GM21381 (cell line): ENCODE data around the gene TMEM11.

Experiments
- ATAC-seq: cut with Tn5 transposase; IDR thresholded peaks from one replicate; pipeline ENCODE4 v1.9.1; 2021; ENCODE audit warnings: mild to moderate bottlenecking, moderate library complexity; ENCODE audit not compliant: unreplicated experiment

TMEM11 gene

GRCh38 chr17:21164216-21164615 is 49.7 kb downstream of the TMEM11 start:
- no peak for ATAC-seq

DNA sequence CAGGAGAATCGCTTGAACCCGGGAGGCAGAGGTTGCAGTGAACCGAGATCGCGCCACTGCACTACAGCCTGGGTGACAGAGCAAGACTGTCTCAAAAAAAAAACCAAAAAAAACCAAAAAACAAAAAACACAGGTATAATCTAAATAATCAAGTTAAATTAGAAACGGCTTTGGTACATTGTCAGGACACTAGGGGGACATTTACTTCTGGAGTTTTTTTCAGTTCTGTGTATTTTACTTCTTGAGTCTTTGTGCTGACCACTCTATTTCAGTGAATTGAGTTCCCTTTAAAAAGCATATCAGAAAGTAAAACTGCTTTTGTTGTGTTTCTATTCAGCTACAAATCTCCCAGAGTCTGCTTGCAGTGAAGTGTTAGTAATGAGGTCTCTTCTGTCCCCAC is 50.9 kb downstream of the TMEM11 start:
- ATAC-seq: no peak

GRCh38 chr17:21162394-21162775 is 51.6 kb downstream of the TMEM11 start:
- no peak for ATAC-seq

GRCh38 chr17:21161498-21162393 is 52.2 kb downstream of the TMEM11 start:
- no peak for ATAC-seq

GRCh38 chr17:21160401-21160800 is 53.6 kb downstream of the TMEM11 start:
- ATAC-seq: no peak

DNA sequence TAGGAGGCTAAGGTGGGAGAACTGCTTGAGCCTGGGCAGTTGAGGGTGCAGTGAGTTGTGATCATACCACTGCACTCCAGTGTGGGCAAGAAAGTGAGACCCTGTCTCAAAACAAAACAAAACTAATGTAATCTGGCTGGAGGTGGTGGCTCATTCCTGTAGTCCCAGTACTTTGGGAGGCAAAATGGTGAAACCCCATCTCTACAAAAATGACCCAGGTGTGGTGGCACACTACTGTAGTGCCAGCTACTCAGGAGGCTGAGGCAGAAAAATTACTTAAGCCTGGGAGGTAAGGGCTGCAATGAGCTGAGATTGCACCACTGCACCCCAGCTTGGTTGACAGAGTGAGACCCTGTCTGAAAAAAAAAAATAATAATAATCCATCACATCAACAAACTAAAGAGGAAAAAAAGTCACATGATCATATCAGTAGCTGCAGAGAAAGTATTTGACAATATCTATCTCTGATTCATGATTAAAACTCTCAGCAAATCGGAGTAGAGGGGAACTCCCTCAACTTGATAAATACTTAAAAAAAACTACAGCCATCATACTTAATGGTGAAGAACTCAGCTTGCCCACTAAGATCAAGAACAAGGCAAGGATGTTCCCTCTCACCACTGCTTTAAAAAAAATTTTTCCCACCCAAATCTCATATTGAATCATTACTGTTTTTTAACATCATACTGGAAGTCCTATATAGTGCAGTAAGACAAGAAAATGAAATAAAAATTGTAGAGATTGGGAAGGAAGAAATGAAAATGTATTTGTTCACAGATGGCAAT is 56.2 kb downstream of the TMEM11 start:
- ATAC-seq: no peak

- no peak for ATAC-seq
These were observed 61.2 kb downstream of the TMEM11 start for GRCh38 chr17:21152731-21153130.

DNA sequence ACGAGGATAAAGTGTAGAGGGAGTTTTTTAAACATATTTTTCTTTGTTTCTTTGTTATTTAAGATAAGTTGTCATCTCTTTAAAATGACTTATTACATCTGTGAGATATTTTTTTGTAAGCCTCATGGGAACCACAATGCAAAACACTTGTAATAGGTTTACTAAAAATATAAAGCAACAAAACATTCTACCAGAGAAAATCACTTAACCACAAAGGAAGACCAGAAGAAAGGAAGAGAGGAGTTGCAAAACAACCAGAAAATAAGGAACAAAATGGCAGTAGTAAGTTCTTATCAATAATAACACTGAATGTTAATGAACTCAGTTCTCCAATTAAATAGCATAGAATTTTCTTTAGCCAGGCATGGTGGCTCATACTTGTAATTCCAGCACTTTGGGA is 64.3 kb downstream of the TMEM11 start:
- ATAC-seq: no peak
